GM12878 (cell line): ENCODE measurements around the gene EXOC8. TPM values are rescaled to one million over a fixed set of nuclear protein-coding genes. Genes with fewer than 3 reads are reported as not detected.

Experiments used
- ATAC-seq: fragments of 200-7000 bp; cut with Tn5 transposase; 3 replicates; pipeline ENCODE4 v1.9.1; 2020; ENCODE audit warnings: mild to moderate bottlenecking, moderate library complexity
- BruUV-seq: library from RNA; stranded (reverse); fragments of 400-500 nt; replicated peaks from 2 replicates; lab custom pipeline; 2021; lab: Mats Ljungman, UMichigan
- CTCF ChIA-PET: fragments of 300-600 bp; sonication (Branson Sonifier 250); formaldehyde crosslinking; extraction: SDS; loops from one replicate; lab custom pipeline; 2021; ENCODE audit warnings: inconsistent platforms; lab: Yijun Ruan, JAX
- POLR2A ChIA-PET: fragments of 350-600 bp; formaldehyde crosslinking; extraction: SDS; loops from one replicate; lab custom pipeline; 2021; ENCODE audit warnings: inconsistent platforms; lab: Charles Lee
- RAD21 ChIA-PET: fragments of 300-600 bp; sonication (Branson Sonifier 250); formaldehyde crosslinking; loops from one replicate; lab custom pipeline; 2023; ENCODE audit warnings: antibody characterized with exemption; ENCODE audit not compliant: unreplicated experiment; lab: Charles Lee
- SMC1A ChIA-PET: fragments of 300-600 bp; sonication (Branson Sonifier 250); formaldehyde crosslinking; loops from one replicate; lab custom pipeline; 2023; ENCODE audit not compliant: unreplicated experiment, uncharacterized antibody; lab: Charles Lee
- DNase-seq: peaks from one replicate; pipeline ENCODE4 v3.0.0-alpha.2; 2011; ENCODE audit warnings: low read depth, low spot score
- FAIRE-seq: peaks from 3 replicates; lab custom pipeline; 2011; peaks lifted over from hg19 to GRCh38; lab: Jason Lieb, UNC
- H2AFZ ChIP-seq: 2 replicates; pipeline ENCODE4 v1.6.0; 2011; ENCODE audit warnings: low read depth, low read length, control low read depth; ENCODE audit not compliant: control insufficient read depth
- H3K27ac ChIP-seq: 2 replicates; pipeline ENCODE4 v1.5.1; 2011; ENCODE audit warnings: control low read depth; ENCODE audit not compliant: control insufficient read depth, insufficient read depth
- H3K27me3 ChIP-seq, 2 experiments: replicated peaks in 1 of 2; 2 replicates each; pipeline versions ENCODE4 v1.6.0 to v1.6.1; 2011; ENCODE audit warnings: low read length in 1 of 2; ENCODE audit not compliant: control insufficient read depth in 2 of 2, insufficient read depth in 2 of 2
- H3K36me3 ChIP-seq, 2 experiments: 2 replicates each; pipeline ENCODE4 v1.5.1; 2011; ENCODE audit warnings: low read length in 1 of 2; ENCODE audit not compliant: control insufficient read depth in 2 of 2, insufficient read depth in 2 of 2
- H3K4me1 ChIP-seq: 2 replicates; pipeline ENCODE4 v1.6.1; 2011; ENCODE audit warnings: mild to moderate bottlenecking, low read length, moderate library complexity, mixed read lengths; ENCODE audit not compliant: control insufficient read depth, insufficient read depth
- H3K4me2 ChIP-seq: 2 replicates; pipeline ENCODE4 v1.6.0; 2011; ENCODE audit warnings: control low read depth; ENCODE audit not compliant: control insufficient read depth, insufficient read depth
- H3K4me3 ChIP-seq: fragments of 200-600 bp; sonication (generic); 2 replicates; pipeline ENCODE4 v1.5.1; 2016
- H3K79me2 ChIP-seq: 2 replicates; pipeline ENCODE4 v1.6.0; 2011; ENCODE audit warnings: low read length; ENCODE audit not compliant: control insufficient read depth, insufficient read depth
- H3K9ac ChIP-seq: 2 replicates; pipeline ENCODE4 v1.8.0; 2011; ENCODE audit warnings: low read length, control low read depth, mixed read lengths; ENCODE audit not compliant: control insufficient read depth, insufficient read depth
- H3K9me3 ChIP-seq: replicated peaks from 3 replicates; pipeline ENCODE4 v1.5.1; 2011; ENCODE audit warnings: mild to moderate bottlenecking, low read length; ENCODE audit not compliant: control insufficient read depth, insufficient read depth
- H4K20me1 ChIP-seq: 2 replicates; pipeline ENCODE4 v1.6.0; 2011; ENCODE audit not compliant: control insufficient read depth, insufficient read depth
- BRCA1 ChIP-seq: IDR thresholded peaks from 2 replicates; pipeline ENCODE4 v1.6.1; 2011; ENCODE audit warnings: low read depth, low read length, improper control_type of control experiment
- CBX5 ChIP-seq: sonication (generic); IDR thresholded peaks from 2 replicates; pipeline ENCODE4 v1.6.1; 2016; ENCODE audit warnings: low read depth, moderate library complexity, mild to moderate bottlenecking, inconsistent platforms
- CREB1 ChIP-seq: IDR thresholded peaks from 2 replicates; pipeline ENCODE4 v1.6.1; 2012; ENCODE audit warnings: low read depth, mild to moderate bottlenecking, inconsistent platforms
- POLR2AphosphoS2 ChIP-seq: IDR thresholded peaks from 2 replicates; pipeline ENCODE4 v1.6.1; 2011; ENCODE audit warnings: low read depth, mild to moderate bottlenecking, low read length, improper control_type of control experiment, moderate library complexity
- RAD21 ChIP-seq: IDR thresholded peaks from 2 replicates; pipeline ENCODE4 v1.6.1; 2011; ENCODE audit warnings: mild to moderate bottlenecking, low read depth, low read length, moderate library complexity; ENCODE audit not compliant: insufficient read depth
- RELA ChIP-seq: fragments of 450-650 bp; IDR thresholded peaks from 2 replicates; pipeline ENCODE4 v1.8.0; 2014; ENCODE audit warnings: borderline replicate concordance; ENCODE audit not compliant: partially characterized antibody
- ZNF622 ChIP-seq: fragments of 450-650 bp; IDR thresholded peaks from 2 replicates; pipeline ENCODE4 v1.6.1; 2017; ENCODE audit warnings: mild to moderate bottlenecking, inconsistent platforms
- WGBS: methylation state at CpG from one replicate; pipeline ENCODE4 v1.1.6; 2016; ENCODE audit warnings: low lambda C conversion rate; ENCODE audit not compliant: insufficient replicate concordance, insufficient coverage; ENCODE audit errors: missing lambda C conversion rate; 5-methylcytosine and 5-hydroxymethylcytosine counted together
- in situ Hi-C: fragments of 300-500 bp; cut with MboI; formaldehyde crosslinking; loops from 9 replicates; pipeline ENCODE4 v1.14.3; 2018; ENCODE audit warnings: mixed read lengths
- intact Hi-C: fragments of 100-400 bp; cut with micrococcal nuclease; formaldehyde crosslinking; loops from one replicate; pipeline ENCODE4 v1.14.2; 2022; ENCODE audit not compliant: unreplicated experiment
- polyA plus RNA-seq, 11 experiments: library from polyadenylated mRNA; depleted of rRNA in 4 of 11; unstranded in 6 of 11; stranded (reverse) in 5 of 11; fragments of >200 nt; fragmentation: Nextera tagmentation in 4 of 11; fragmentation: Illumina TruSeq in 1 of 11; extraction: Ambion mirVana in 4 of 11; extraction: Trizol in 1 of 11; gene quantifications; 1 replicate in 1 of 11; 2 replicates in 10 of 11; pipeline versions ENCODE4 v1.2.1 to v1.2.3, GENCODE V29; 2011 to 2016; ENCODE audit warnings: inconsistent platforms in 2 of 11, missing spikeins in 2 of 11, low read depth in 1 of 11
- total RNA-seq, 4 experiments: library from RNA; depleted of rRNA in 3 of 4; stranded (reverse); fragments of >200 nt in 3 of 4; fragmentation: Illumina TruSeq in 1 of 4; extraction: Trizol in 1 of 4; gene quantifications; 2 replicates each; pipeline versions ENCODE4 v1.2.1 to v1.2.3, GENCODE V29; 2013 to 2021
- TF ChIP-seq, protein P1 (sequence below): IDR thresholded peaks from 2 replicates; pipeline ENCODE4 v1.6.1; 2012; ENCODE audit warnings: low read depth, low read length, improper control_type of control experiment

EXOC8 gene
- total and polyA plus RNA-seq, 10 of the 15 experiments (the other 5 are each of a cell fraction or from before 2014, with no cell fraction given) = 2.0 to 11.3 (median 6.3) TPM

DNA sequence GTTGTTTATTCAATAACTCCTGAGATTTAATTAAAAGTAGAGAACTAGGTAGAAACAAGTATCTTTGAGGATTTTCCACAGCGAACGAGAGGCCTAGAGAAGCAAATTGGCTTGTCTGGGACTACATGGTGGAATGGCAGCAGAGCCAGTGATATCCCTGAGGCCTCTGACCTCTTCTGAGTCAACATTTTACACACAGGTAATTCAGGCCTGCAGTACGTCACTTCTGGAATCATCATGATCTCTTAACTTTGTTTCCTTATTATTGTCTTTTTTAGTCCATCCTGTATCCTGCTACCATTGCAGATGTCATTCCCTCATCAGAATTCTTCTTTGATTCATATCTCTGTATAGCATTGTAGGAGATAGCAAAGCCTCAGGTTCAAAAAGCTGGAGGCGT is 10.3 kb upstream of the EXOC8 start:
- SMC1A ChIA-PET = interaction anchor here (1.2 to 1.3 kb wide), 2 partner anchors 11 to 14 kb away, joined by 3 read pairs; partner anchors contain the start of gene EXOC8
- H2AFZ ChIP-seq = no peak overlapping the region
- FAIRE-seq (no peak), ATAC-seq (no peak)
- RAD21 ChIA-PET = no interaction called here
- CTCF ChIA-PET = interaction anchor here (0.9 to 2.2 kb wide), 3 partner anchors 32 to 242 kb away, joined by 3 to 4 read pairs (median 3); no protein-coding TSS in a partner anchor
- intact Hi-C loops = no loop called here
- peaks cover 1 to 2% of the 10 kb centered on the region in 2 experiments; a peak in 2 of 4 replicates for H3K36me3 ChIP-seq
- no peaks in the 10 kb centered on the region for H3K79me2 ChIP-seq
- H3K4me1 ChIP-seq = no peaks in the 10 kb centered on the region
- no peak overlapping the region for H3K4me3 ChIP-seq
- no peaks in the 10 kb centered on the region for H3K9me3 ChIP-seq
- no TSS peak for BruUV-seq
- 99% methylated on average over 4 of the region's 4 CpGs for WGBS
- no peak overlapping the region for H3K9ac ChIP-seq
- no peak for TF ChIP-seq RELA
- TF ChIP-seq BRCA1 = no peak
- TF ChIP-seq POLR2AphosphoS2 = no peak
- TF ChIP-seq RAD21 = no peak
- no peak for TF ChIP-seq CREB1
- no peak for TF ChIP-seq ZNF622
- TF ChIP-seq, protein P1, sequence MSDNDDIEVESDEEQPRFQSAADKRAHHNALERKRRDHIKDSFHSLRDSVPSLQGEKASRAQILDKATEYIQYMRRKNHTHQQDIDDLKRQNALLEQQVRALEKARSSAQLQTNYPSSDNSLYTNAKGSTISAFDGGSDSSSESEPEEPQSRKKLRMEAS = no peak
- no peak for TF ChIP-seq CBX5
- TF ChIP-seq, all 136 proteins: peak for 0
- Histone ChIP-seq H3K27ac (no peak overlapping the region), H3K27me3 (no peaks in the 10 kb centered on the region), H3K4me2 (no peak overlapping the region), H4K20me1 (no peaks in the 10 kb centered on the region)
- POLR2A ChIA-PET = interaction anchor here (1.0 kb wide), 1 partner anchor 10 kb away, joined by 3 read pairs; the partner anchor contains the start of genes EXOC8 and SPRTN
- in situ Hi-C loops = no loop called here
- DNase-seq = no peak
